Activated B cell treated with CpG ODN at 0.5 μM for 24 hours (primary cell): ENCODE results near the gene DAP. TPM values are rescaled to one million over a fixed set of nuclear protein-coding genes. Genes with fewer than 3 reads are reported as not detected.

Source experiments
- ATAC-seq: fragments of 200-7000 bp; cut with Tn5 transposase; one replicate; pipeline ENCODE4 v1.10.0; 2021; ENCODE audit warnings: low read depth, mild to moderate bottlenecking, moderate library complexity
- CTCF ChIA-PET: fragments of 350-600 bp; sonication (Branson Sonifier 250); formaldehyde crosslinking; loops from one replicate; lab custom pipeline; 2021; ENCODE audit warnings: antibody characterized with exemption; lab: Charles Lee
- POLR2A ChIA-PET: fragments of 350-600 bp; sonication (Branson Sonifier 250); formaldehyde crosslinking; loops from one replicate; lab custom pipeline; 2021; ENCODE audit warnings: antibody characterized with exemption; lab: Charles Lee
- DNase-seq: peaks from one replicate; pipeline ENCODE4 v3.0.0; 2022
- H3K27ac Mint-ChIP-seq: one replicate; pipeline ENCODE4 v1.8.0; 2020; ENCODE audit warnings: mixed read lengths
- H3K27me3 Mint-ChIP-seq: one replicate; pipeline ENCODE4 v1.8.0; 2021; ENCODE audit warnings: mixed read lengths
- H3K36me3 Mint-ChIP-seq: one replicate; pipeline ENCODE4 v1.8.0; 2021; ENCODE audit warnings: low read depth, mixed read lengths
- H3K4me1 Mint-ChIP-seq: one replicate; pipeline ENCODE4 v1.8.0; 2021; ENCODE audit warnings: mixed read lengths
- H3K4me3 Mint-ChIP-seq: one replicate; pipeline ENCODE4 v1.8.0; 2020; ENCODE audit warnings: mild to moderate bottlenecking, mixed read lengths
- H3K9me3 Mint-ChIP-seq: one replicate; pipeline ENCODE4 v1.8.0; 2020; ENCODE audit warnings: mixed read lengths
- intact Hi-C: fragments of 100-400 bp; cut with micrococcal nuclease; formaldehyde crosslinking; loops from one replicate; pipeline ENCODE4 v1.15.1; 2024
- total RNA-seq: library from RNA; stranded (reverse); gene quantifications from 2 replicates; pipeline ENCODE4 v1.2.3, GENCODE V29; 2022
- TF ChIP-seq, protein P1 (sequence below): fragments of 200-600 bp; IDR thresholded peaks from one replicate; pipeline ENCODE4 v1.8.0; 2022; ENCODE audit warnings: antibody characterized with exemption, mild to moderate bottlenecking

The DAP gene
- total RNA-seq, 1 donor from 2014 or later = 51.3 TPM

DNA sequence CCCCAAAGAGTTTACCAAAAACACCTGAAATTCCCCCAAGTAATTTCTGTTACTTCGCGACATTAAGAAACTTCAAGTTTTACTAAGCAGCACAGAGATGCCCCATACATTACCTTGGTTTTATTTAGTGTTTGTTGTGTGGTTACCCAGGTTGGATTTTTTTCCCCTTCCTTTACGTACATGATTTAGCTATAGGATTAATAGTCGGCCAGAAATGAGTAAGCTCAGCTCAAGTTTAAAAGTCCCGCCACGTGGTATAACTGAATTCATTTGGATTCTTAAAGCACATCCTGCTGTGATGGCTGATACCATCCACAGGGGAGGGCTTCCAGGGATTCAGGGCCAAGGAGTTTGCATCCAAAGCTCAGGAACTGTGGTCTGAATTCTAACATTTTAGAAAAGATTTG, 75.9 kb downstream of the DAP start:
- intact Hi-C loops = loop anchor here (1.0 to 2.0 kb wide), 2 partner anchors 50 to 122 kb away; no protein-coding TSS in a partner anchor
- peaks cover 19% of the 10 kb centered on the region for H3K4me1 Mint-ChIP-seq
- no peaks in the 10 kb centered on the region for H3K27me3 Mint-ChIP-seq
- H3K4me3 Mint-ChIP-seq = peak overlapping the region; percentile 29
- ATAC-seq = peak; percentile 34
- H3K9me3 Mint-ChIP-seq = no peaks in the 10 kb centered on the region
- peaks cover 39% of the 10 kb centered on the region for H3K36me3 Mint-ChIP-seq
- no peak for DNase-seq
- ChIA-PET POLR2A (interaction anchor here (0.8 to 3.9 kb wide), 6 partner anchors 48 to 435 kb away, joined by 3 to 34 read pairs (median 5); partner anchors contain the start of genes ANKRD33B, ATPSCKMT and CCT5), CTCF (interaction anchor here (1.5 kb wide), 1 partner anchor 58 kb away, joined by 6 read pairs; no protein-coding TSS in a partner anchor)
- TF ChIP-seq, protein P1, sequence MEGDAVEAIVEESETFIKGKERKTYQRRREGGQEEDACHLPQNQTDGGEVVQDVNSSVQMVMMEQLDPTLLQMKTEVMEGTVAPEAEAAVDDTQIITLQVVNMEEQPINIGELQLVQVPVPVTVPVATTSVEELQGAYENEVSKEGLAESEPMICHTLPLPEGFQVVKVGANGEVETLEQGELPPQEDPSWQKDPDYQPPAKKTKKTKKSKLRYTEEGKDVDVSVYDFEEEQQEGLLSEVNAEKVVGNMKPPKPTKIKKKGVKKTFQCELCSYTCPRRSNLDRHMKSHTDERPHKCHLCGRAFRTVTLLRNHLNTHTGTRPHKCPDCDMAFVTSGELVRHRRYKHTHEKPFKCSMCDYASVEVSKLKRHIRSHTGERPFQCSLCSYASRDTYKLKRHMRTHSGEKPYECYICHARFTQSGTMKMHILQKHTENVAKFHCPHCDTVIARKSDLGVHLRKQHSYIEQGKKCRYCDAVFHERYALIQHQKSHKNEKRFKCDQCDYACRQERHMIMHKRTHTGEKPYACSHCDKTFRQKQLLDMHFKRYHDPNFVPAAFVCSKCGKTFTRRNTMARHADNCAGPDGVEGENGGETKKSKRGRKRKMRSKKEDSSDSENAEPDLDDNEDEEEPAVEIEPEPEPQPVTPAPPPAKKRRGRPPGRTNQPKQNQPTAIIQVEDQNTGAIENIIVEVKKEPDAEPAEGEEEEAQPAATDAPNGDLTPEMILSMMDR = no peak
- peak overlapping the region; percentile 82 for H3K27ac Mint-ChIP-seq

DNA sequence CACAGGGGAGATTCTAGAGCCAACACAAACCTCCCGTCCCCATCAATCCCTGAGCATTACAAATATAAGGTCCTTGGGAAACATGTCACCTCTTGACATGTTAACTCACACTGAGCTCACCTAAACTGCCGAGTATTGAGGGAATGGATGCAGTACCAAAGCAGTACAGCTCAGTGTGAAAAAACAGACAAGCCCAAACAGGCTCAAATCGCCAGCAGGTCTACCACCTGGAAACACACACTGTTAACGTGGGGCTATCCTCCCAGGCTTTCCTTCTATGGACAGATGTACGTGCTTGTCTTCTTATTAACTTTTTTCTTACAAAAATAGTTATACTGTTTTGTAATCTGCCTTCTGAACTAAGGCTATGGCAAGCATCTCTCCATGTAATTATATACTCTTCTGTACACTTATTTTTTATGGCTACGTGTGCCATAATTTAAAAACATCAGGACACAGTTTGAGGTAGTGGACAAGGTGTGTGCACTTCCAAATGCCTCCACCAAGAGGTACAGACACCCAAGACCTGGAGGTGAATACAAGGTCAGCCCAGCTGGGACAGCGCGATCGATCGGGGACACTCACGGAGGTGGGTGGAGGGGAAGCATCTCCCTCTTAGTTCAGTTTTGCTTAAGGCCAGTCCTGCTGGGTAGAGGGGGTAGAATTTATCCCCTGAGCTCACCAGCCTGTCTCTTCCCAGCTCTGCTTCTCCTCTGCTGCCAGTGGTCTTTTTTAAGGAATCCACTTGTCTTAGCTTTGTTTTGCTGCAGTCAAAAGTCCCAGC, 76.5 kb downstream of the DAP start:
- H3K4me1 Mint-ChIP-seq = peaks cover 15% of the 10 kb centered on the region

DNA sequence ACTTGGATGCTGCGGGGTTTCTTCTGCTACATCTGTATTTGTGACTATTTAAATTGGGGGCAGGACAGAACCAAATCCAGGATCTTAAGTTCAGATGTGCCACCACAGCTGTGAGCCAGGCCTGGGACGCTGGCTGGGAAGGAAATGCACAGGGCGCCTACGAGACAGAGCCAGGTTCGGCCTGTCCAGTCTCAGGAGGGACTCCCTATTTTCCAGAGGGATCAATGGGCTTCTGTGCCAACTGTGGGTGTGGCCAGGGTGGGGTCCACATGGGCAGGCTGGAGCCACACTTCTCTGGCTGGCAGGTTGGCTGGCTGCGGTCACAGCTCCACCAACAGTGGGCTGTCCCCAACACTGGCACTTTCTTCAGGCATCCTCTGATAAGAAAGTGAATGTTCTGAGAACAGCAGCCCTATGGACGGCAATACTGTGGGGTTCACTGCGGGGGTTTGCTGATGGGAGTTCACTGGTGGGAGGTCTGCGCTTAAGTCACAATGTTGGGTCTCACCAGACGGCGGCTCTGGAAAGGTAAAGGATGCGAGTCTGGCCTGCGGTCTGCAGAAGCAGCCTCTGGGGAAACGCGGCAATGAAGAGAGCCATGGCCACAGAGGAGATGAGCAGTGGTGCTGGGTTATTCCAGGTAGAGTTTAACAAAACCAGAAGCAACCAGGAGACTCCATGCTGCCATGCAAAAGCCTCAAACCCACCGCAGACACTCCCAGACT, 78.1 kb downstream of the DAP start:
- H3K27me3 Mint-ChIP-seq = no peaks in the 10 kb centered on the region
- no peak for ATAC-seq
- H3K4me3 Mint-ChIP-seq = no peak overlapping the region
- ChIA-PET CTCF (interaction anchor here (1.0 kb wide), 1 partner anchor 230 kb away, joined by 3 read pairs; no protein-coding TSS in a partner anchor), POLR2A (interaction anchor here (3.9 kb wide), 1 partner anchor 49 kb away, joined by 34 read pairs; no protein-coding TSS in a partner anchor)
- peak overlapping the region; percentile 21 for H3K27ac Mint-ChIP-seq
- peaks cover 55% of the 10 kb centered on the region for H3K36me3 Mint-ChIP-seq
- intact Hi-C loops = no loop called here
- DNase-seq = no peak
- peaks cover 12% of the 10 kb centered on the region for H3K4me1 Mint-ChIP-seq
- H3K9me3 Mint-ChIP-seq = no peaks in the 10 kb centered on the region
- TF ChIP-seq, protein P1 = no peak

More for the DNA sequence above, 76.5 kb downstream of the DAP start:
- no peak for DNase-seq
- ChIA-PET CTCF (interaction anchor here (1.0 to 1.5 kb wide), 2 partner anchors 57 to 232 kb away, joined by 3 to 6 read pairs; no protein-coding TSS in a partner anchor), POLR2A (interaction anchor here (0.8 to 3.9 kb wide), 6 partner anchors 47 to 435 kb away, joined by 3 to 34 read pairs (median 5); partner anchors contain the start of genes ANKRD33B, ATPSCKMT and CCT5)
- TF ChIP-seq, protein P1 = no peak
- Mint-ChIP-seq H3K9me3 (no peaks in the 10 kb centered on the region), H3K27ac (peak overlapping the region; percentile 82), H3K4me3 (peak overlapping the region; percentile 29), H3K27me3 (no peaks in the 10 kb centered on the region), H3K36me3 (peaks cover 46% of the 10 kb centered on the region)
- ATAC-seq = peak; percentile 62
- intact Hi-C loops = loop anchor here (1.0 to 2.0 kb wide), 2 partner anchors 49 to 122 kb away; no protein-coding TSS in a partner anchor

DNA sequence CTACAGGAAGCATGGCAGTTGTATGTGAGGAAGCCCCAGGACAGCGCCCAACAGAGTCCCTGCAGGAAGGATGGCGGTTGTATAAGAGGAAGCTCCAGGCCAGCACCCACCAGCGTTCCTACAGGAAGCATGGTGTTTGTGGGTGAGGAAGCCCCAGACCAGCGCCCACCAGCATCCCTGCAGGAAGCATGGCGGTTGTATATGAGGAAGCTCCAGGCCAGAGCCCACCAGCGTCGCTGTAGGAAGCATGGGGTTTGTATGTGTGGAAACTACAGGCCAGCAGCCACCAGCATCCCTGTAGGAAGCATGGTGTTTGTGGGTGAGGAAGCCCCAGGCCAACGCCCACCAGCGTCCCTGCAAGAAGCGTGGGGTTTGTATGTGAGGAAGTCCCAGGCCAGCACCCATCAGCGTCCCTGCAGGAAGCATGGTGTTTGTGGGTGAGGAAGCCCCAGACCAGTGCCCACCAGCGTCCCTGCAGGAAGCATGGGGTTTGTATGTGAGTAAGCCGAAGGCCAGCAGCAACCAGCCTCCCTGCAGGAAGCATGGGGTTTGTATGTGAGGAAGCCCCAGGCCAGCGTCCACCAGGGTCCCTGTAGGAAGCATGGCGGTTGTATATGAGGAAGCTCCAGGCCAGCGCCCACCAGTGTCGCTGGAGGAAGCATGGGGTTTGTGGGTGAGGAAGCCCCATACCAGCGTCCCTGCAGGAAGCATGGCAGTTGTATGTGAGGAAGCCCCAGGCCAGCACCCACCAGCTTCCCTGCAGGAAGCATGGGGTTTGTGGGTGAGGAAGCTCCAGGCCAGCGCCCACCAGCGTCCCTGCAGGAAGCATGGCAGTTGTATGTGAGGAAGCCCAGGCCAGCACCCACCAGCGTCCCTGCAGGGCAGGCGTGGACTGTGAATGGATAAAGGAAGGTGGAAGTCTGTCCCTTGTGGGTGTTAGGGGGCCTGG, 79.0 kb downstream of the DAP start:
- no peak for DNase-seq
- intact Hi-C loops = no loop called here
- ATAC-seq = no peak
- peaks cover 60% of the 10 kb centered on the region for H3K36me3 Mint-ChIP-seq
- peak overlapping the region; percentile 21 for H3K27ac Mint-ChIP-seq
- TF ChIP-seq, protein P1 = no peak
- no peaks in the 10 kb centered on the region for H3K27me3 Mint-ChIP-seq
- POLR2A ChIA-PET = interaction anchor here (0.5 kb wide), 1 partner anchor 121 kb away, joined by 3 read pairs; no protein-coding TSS in a partner anchor
- CTCF ChIA-PET = no interaction called here
- H3K4me1 Mint-ChIP-seq = peaks cover 12% of the 10 kb centered on the region
- H3K4me3 Mint-ChIP-seq = no peak overlapping the region
- H3K9me3 Mint-ChIP-seq = peaks cover 5% of the 10 kb centered on the region
